GM15510 (cell line): ENCODE results near the gene PDE1A.

Experiments
- POLR2A ChIP-seq: IDR thresholded peaks from 3 replicates; pipeline ENCODE4 v1.6.1; 2011; ENCODE audit warnings: borderline replicate concordance; ENCODE audit not compliant: insufficient read length; ENCODE audit errors: extremely low read depth

PDE1A gene

DNA sequence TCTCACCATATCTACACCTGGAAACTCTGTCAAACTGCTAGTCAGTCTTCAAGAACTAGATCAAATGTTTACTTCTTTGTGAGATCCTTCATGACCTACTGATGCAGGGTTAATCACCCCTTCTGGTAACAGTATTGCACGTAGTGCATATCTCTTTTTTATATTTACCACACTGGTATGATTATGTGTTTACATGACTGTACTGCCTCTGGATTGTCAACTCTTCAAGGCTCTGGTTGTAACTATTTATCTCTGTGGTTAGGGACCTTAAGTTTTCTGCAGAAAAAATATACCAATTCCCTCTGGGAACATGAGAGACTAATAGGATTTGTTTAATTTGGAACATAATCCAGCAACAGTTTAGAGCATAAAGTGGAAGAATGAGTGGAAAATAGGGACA, 135.5 kb downstream of the PDE1A start:
- no peak for TF ChIP-seq POLR2A

DNA sequence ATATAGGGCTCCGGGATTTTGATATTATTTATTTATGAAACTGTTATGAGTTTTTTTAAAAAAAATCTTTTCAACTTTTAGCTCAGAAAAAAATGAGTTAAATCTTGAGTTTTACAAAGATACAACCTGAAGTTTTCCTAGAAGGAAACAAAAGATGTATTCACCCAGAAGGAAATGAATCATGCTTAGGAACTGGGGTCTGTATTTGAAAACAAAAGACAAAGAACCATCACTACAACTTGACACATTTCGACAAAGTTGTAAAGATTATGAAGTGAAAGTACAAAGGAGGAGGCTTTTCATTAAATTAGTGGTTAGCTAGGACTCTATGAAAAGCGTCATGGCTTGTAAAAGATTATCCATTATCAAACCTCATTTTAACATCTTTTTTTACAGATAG, 143.3 kb downstream of the PDE1A start:
- no peak for TF ChIP-seq POLR2A

DNA sequence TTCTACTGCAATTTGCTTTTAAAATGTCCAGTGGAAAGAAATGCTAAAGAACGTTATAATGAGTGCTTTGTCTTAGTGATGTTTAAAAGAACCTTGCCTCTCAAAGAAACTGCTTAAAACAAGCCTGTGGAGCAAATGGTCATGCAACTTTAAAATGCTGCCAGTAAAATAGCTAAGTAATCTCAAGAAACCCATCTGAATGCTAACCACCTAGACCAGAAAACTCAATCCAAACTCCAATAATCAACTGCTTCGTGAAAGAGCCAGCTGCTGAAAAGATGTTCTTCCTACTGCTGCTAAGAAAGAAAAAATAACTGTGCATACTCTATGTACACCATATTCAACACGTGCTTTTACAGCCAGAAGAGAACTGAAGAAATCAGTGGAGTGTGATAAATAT, 145.6 kb downstream of the PDE1A start:
- no peak for TF ChIP-seq POLR2A

DNA sequence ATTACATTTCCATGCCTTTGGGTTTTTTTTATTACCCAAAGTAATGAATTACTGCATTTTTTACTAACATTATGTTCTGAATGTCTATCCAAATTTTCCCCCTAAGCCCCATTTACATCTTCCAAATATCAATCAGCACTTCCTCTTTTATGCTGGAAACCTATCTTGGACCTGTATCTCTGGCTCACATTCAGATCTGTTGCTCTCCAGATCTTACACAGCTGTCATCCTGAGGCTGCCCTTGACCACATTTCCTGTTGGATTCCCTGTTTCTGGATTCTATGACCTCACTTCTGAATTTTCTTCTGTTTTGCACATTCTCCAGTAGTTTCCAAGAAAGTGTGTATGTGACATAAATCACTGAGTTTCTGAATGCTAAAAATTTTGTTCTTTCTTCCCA, 146.7 kb downstream of the PDE1A start:
- no peak for TF ChIP-seq POLR2A

DNA sequence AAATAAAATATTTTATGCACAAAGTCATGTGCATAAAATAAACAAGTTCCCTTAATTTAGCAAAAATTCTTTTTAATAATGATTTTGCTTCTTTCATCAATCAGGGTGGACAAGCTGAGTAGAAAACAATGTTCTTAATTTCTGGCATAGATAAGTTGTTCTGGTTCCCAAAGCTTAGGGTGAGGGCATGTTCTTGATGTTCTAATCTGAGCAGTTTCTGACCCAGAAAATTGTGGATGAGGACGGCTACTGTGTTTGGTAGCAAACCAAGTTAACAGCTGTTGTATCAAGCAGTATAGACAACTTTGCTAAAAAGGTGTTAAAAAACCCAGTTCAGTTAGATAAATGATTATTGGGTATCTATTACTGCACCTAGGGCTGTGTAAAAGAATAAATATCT, 158.9 kb downstream of the PDE1A start:
- TF ChIP-seq POLR2A = no peak

DNA sequence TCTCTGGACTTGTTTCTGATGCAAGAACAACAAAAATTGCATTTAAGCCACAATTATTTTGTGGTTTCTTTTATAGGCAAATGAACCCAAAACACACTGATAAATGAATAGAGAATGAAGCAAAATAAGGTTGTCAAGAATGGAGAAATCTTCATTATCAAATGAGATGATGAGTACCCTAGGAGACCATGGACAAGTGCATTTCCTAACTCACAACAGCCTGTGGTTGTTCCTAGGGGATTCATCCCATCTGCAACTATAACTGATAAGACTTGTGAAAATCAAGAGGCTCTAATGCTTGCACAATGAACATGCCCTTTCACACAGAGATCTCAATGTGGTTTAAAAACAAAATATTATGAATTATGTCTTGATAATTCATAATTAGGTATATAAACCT, 159.9 kb downstream of the PDE1A start:
- TF ChIP-seq POLR2A = no peak

DNA sequence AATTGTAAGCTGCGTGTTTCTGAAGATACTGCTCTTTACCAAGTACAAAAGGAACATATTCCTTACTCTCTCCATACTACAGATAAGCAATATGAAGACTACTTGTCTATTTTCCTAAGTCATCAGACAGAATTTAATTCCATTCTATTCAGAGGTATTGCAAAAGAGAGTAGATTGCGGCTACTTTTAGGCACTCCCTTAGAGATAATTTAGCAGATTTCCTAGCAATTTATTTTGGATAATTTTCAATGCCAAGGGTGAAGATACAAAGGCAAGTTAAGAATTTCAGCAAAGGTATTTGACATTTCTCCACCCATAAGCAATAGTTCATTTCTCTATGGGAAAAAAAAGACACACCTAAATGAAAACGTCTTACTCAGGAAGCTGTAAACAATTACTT, 161.1 kb downstream of the PDE1A start:
- no peak for TF ChIP-seq POLR2A

DNA sequence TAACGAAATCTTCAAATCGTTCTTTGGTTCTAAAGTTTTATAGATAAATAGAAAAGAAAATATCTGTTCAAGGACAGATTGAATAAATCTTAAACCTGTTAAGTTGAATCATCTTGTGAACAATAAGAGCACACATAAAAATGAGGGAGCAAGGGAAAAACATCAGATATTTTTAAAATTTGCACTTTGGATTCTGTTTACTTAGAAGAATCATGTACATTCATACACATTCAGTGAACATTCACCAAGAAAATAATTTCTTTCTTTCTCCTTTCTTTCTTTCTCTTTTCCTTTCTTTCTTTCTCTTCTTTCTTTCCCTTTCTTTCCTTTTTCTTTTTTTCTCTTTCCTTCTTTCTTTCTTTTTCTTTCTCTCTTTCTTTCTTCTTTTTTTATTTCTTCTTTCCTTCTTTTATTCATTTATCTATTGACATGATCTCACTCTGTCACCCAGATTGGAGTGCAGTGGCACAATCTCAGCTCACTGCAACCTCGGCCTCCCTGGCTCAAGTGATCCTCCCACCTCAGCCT, 164.9 kb downstream of the PDE1A start:
- TF ChIP-seq POLR2A = no peak

DNA sequence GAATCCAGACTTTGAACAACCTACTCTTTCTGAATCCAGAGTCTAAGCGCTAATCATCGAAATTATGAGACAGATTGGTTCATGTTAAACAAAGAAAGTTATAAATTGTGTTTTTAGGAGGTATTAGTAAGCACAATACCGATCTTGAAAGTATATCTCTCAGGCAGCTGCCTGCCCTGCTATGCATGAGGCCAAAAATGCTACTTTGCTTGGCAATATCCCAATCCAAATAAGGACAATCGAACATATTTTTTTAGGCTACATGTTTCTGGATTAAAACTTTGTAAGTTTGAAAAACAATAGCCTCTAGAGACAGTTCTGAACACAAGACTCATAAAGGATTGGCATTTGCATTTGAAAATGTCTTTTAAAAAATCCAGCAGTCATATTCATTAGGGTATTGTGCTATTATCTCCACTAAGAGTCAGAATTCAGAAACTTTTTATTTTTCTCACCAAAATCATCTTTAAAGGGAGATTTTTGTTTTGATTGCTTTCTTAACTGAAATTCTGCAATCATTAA, 167.1 kb downstream of the PDE1A start:
- TF ChIP-seq POLR2A = no peak

DNA sequence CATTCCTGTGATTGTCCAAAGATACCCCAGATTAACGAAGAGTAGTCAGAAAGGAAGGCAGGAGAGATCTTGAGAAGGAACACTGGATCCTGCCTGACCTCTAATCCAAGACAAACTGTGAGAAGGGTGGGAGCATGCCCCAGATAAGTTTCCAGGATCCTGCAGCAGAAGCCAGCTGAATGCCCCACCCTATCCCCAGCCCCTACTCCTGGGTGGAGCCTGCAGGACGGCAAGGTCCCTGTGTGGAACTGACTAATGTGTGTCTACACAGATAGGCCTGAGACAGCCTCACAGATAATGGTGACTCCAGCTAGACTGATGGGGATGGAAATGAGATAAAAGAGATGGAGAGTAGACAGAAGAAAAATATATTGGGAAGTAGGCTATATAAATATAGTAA, 174.3 kb downstream of the PDE1A start:
- TF ChIP-seq POLR2A = no peak

DNA sequence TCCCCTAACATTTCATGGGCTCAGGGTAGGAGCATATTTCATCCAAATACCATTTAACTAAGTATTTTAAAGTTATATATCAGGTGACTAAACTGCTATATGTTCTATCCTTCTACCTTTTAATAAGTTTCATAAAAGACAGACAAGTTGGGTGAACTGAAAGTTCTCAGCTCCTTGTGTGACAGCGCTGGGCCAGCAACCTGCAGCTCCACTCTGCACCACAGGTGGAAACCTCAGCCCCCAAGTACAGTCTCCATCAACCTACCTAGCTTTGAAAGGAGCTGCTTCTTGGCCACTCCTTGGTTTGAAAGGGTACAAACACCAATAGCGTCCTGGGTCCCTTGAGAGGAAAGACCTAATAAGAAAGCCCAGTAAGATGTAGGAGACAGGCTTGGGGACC, 177.9 kb downstream of the PDE1A start:
- TF ChIP-seq POLR2A = no peak

DNA sequence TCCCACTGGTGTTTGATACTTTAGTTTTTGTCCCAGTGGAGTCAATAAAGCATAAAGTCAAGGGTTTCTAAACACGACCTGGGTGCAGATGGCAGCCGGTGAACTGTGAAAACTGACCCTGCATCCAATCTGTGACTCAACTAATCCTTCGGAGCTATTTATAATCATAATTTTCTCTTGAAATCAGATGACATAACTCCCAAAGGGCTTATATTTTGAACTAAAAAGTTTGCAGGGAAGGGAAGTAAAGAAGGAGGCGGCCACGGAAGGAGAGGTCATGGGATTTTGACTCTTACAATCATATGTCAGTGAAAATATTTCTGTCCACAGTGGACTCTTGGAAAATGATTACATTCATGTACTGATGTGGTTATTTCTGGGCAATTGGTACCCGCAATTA, 178.5 kb downstream of the PDE1A start:
- no peak for TF ChIP-seq POLR2A

DNA sequence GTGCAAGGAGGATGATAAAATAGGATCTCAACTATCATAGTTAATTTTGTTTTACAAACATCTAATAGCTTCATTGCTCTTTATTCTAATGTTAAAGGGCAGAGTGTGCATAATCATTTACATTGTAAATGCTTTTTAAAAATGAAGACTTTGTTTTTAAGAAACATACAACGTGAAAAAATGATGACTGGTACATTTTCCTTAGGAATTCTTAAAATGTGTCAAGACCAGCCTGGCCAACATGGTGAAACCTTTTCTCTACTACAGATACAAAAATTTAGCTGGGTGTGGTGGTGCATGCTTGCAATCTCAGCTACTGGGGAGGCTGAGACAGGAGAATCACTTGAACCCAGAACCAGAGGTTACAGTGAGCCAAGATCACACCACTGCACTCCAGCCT, 179.0 kb downstream of the PDE1A start:
- no peak for TF ChIP-seq POLR2A

DNA sequence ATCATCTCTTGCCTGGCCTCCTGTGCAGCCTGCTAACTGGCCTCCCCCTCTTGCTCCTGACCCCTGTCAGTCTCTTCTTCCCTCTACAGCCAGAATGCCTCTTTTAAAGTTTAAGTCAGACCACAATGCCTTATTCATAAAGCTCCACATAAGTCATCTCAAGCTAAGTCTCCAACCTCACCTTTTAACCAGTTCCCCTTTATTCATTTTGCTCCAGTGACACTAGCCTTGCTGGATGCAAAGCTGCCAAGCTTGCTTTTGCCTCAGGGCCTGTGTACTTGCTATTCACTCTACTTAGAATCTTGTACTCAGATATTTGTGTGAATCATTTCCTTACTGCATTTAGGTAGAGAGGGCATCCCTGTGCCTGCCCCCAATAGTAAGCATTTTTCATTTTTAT, 180.9 kb downstream of the PDE1A start:
- no peak for TF ChIP-seq POLR2A

DNA sequence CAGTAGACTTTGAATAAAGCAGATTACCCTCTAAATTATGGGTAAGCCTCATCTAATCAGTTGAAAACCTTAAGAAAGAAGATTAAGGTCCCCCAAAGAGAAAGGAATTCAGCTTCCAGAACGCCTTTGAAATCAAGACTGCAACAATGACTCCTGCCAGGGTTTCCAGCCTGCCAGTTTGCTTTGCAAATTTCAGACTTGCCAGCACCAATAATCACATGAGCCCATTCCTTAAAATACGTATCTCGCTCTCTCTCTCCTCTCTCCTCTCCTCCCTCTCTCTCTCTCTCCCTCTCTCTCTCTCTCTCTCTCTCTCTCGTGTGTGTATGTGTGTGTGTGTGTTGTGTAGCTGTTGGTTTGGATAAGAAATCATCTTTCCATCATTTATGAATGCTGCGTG, 184.2 kb downstream of the PDE1A start:
- TF ChIP-seq POLR2A = no peak

DNA sequence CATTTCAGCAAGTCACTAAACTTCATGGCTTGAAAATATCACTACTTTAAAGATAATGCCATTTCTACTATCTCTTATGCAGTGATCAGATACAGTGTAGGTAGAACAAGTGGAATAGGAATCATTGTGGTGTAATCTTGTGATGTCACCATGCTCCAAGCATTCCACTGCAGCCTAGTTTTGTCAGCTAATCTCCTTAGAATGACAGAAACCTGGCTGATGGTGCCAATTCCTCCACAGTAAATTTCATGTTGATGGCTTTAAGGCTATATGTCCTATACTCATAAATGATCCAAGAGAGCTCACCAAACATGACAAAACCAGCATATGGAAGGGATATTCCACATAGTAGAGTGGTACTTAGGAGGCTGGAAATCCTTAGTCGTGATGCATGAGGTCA, 184.9 kb downstream of the PDE1A start:
- no peak for TF ChIP-seq POLR2A

DNA sequence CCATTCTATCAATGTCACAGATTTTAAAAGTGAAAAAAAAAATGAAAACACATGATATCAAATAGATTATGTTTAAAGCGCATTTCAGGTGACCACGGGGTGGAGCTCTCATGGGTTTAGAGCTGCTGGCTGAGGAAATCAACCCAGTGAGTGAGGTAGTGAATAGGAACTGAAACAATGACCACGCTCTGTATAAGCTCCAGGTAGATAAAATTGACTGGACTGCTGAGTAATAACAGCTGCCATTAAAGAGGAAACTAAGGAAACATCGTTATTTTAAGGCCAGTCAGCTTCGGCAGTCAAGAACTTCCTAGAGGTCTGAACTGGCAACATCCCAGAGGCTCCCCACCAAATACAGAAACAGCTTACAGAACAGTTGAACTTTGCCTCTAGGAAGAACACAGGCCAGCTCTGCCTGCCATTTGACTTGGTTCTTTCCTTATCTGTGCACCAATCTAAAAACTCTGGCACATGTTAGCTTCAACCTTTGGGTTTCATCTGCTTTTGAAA, 185.9 kb downstream of the PDE1A start:
- no peak for TF ChIP-seq POLR2A
